Measurements from ENCODE around the gene CACNA1I.

CACNA1I gene

DNA sequence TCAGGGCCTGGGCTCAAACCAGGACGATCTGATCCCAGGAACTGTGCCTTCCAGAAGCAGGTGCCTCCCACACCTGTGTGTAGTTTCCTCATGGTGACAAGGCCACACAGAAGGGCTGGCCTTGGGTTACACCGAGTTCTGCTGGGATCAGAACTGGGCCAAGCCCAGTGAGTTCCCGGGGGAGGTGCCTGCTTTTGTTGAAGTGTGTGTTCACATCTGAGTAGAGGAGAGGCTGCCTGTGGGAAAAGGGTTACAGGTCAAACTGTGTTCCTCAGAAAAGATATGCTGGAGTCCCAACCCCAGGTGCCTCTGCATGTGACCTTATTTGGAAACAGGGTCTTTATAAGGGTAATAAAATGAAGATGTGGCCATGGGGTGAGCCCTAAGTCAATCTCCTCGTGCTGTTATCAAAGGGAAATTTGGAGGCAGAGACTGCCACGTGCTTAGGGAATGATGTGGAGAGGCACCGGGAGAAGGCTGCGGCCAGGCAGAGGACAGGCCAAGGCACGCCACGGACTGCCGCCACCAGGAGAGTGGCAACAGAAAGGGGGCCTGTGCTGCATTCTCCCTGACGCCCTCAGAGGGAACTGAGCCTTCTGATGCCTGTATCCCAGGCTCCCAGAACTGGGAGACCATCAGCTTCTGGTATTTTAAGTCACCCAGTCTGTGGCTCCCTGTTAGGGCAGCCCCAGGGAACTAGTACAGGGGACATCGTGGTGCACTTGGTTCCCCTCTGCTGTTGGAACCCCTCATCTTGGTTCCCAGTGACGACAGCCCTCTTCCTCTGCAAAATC is 158.8 kb downstream of the CACNA1I start (continued):
- TF ChIP-seq, protein P1, sequence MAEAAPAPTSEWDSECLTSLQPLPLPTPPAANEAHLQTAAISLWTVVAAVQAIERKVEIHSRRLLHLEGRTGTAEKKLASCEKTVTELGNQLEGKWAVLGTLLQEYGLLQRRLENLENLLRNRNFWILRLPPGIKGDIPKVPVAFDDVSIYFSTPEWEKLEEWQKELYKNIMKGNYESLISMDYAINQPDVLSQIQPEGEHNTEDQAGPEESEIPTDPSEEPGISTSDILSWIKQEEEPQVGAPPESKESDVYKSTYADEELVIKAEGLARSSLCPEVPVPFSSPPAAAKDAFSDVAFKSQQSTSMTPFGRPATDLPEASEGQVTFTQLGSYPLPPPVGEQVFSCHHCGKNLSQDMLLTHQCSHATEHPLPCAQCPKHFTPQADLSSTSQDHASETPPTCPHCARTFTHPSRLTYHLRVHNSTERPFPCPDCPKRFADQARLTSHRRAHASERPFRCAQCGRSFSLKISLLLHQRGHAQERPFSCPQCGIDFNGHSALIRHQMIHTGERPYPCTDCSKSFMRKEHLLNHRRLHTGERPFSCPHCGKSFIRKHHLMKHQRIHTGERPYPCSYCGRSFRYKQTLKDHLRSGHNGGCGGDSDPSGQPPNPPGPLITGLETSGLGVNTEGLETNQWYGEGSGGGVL (tag by site-specific recombination; IDR thresholded peaks at IDR 0.05), result no peak

DNA sequence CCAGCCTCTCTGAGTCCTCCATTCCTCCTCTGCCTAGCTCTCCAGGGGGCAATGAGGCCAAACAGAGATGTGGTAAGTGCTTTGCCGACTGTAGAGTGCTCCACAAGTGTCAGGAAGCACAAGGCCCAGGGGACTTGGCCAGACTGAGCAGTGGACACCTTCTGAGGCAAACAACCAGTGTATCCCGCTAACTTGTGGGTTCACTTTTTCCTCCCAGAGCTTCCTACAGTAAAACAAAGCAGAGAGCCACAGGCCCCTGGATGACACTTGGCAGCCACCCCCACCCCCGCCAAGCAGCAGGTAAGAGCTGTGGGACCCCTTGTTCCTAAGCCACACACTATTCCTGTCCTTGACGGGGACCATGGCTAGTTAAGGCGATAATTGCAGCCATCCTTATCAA is 160.9 kb downstream of the CACNA1I start:
- POLR2A ChIA-PET, result no interaction called here
- no peak overlapping the region for H3K27ac ChIP-seq (ENCODE audit: extremely low read depth, low read depth, low read length)
- no peak overlapping the region for H3K4me3 ChIP-seq (ENCODE audit: low read depth, low read length)
- no peaks in the 10 kb centered on the region for H3K9me3 ChIP-seq (ENCODE audit: control insufficient read depth, insufficient read depth, low read depth, low read length)
- no peaks in the 10 kb centered on the region; the same call in 1 of the 2 replicates for H3K4me1 ChIP-seq (ENCODE audit: control insufficient read depth, insufficient read depth, low read length)
- peak; percentile 24; the same call in 1 of the 2 replicates for TF ChIP-seq SCRT2 (tag by site-specific recombination; IDR thresholded peaks at IDR 0.05)
- no peak for TF ChIP-seq BCL11B (tag by site-specific recombination; IDR thresholded peaks at IDR 0.05; ENCODE audit: low read depth)
- TF ChIP-seq ZNF561 (tag by site-specific recombination; IDR thresholded peaks at IDR 0.05; ENCODE audit: borderline replicate concordance), result no peak
- no peak for TF ChIP-seq ZNF24 (tag by site-specific recombination; IDR thresholded peaks at IDR 0.05)
- CTCF ChIA-PET, result interaction anchor here (0.7 kb wide), 1 partner anchor 197 kb away, joined by 3 read pairs; no protein-coding TSS in a partner anchor
- no peaks in the 10 kb centered on the region for H3K36me3 ChIP-seq (ENCODE audit: control insufficient read depth in 2 of 2, insufficient read depth in 1 of 2, low read length in 2 of 2)

DNA sequence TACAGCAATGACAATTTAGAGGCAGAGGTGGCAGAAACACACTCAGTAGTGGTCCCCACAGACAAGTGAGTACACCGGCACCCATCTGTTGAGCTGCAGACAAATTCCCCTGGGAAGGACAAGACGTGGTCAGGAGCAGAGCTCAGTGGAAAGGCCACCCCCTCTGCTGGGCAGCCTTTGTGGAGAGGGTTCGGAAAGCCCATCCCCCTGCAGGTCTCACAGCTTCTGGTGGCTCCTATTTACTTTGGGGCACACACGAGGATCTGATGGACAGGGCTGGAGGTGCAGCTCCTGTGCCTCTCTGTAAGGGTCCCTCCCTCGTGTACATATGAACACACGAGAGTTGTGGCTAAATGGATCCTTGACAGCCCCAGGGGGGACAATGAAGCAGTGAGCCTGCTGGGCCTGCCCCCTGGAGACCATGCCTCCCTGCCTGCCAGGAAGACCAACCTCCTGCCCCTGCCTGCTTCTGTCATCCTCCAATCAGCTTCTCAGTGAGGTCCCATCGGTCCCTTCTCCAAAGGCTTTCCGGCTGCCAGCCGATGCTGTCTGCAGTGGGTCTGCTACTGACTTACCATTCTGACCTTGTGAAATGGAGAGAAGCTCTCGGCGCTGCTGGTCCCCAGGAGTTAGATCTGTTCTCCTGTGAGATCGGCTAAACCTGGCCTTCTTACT is 161.5 kb downstream of the CACNA1I start:
- Histone ChIP-seq H3K4me1 (ENCODE audit: control insufficient read depth, insufficient read depth, low read length) (no peaks in the 10 kb centered on the region; the same call in 1 of the 2 replicates), H3K4me3 (ENCODE audit: low read depth, low read length) (no peak overlapping the region), H3K36me3 (ENCODE audit: control insufficient read depth in 2 of 2, insufficient read depth in 1 of 2, low read length in 2 of 2) (no peaks in the 10 kb centered on the region), H3K27ac (ENCODE audit: extremely low read depth, low read depth, low read length) (no peak overlapping the region), H3K9me3 (ENCODE audit: control insufficient read depth, insufficient read depth, low read depth, low read length) (no peaks in the 10 kb centered on the region)
- TF ChIP-seq ZIC2 (tag by site-specific recombination; IDR thresholded peaks at IDR 0.05) (peak; percentile 97), ZNF558 (tag by site-specific recombination; IDR thresholded peaks at IDR 0.05) (no peak), ZNF391 (tag by site-specific recombination; IDR thresholded peaks at IDR 0.05; ENCODE audit: borderline replicate concordance, low read depth) (no peak), GLIS1 (tag by site-specific recombination; IDR thresholded peaks at IDR 0.05) (peak; percentile 96), ZBTB17 (tag by site-specific recombination; IDR thresholded peaks at IDR 0.05) (peak; percentile 44; the same call in 1 of the 2 replicates)
- TF ChIP-seq, protein P2, sequence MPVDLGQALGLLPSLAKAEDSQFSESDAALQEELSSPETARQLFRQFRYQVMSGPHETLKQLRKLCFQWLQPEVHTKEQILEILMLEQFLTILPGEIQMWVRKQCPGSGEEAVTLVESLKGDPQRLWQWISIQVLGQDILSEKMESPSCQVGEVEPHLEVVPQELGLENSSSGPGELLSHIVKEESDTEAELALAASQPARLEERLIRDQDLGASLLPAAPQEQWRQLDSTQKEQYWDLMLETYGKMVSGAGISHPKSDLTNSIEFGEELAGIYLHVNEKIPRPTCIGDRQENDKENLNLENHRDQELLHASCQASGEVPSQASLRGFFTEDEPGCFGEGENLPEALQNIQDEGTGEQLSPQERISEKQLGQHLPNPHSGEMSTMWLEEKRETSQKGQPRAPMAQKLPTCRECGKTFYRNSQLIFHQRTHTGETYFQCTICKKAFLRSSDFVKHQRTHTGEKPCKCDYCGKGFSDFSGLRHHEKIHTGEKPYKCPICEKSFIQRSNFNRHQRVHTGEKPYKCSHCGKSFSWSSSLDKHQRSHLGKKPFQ (tag by site-specific recombination; IDR thresholded peaks at IDR 0.05), result no peak
- CTCF ChIA-PET, result no interaction called here
- POLR2A ChIA-PET, result no interaction called here

DNA sequence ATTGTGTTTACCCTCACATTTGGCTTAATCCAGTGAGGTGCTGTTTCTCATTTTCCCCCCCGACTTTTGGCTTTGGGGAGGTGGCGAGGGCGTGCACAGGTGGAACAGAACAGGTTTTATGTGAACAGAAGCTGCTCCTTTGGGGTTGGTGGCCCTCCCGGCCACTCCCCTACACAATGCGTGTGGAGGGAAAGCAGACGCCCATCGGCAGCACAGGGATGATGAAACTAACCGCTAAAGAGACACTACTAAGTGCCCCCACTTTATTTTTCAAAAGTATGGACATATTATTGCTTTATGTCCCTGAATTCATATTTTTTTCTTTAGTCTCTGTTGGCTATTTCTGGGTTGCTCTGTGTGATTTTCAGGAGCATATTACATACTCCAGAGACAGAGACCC is 162.1 kb downstream of the CACNA1I start:
- ChIA-PET POLR2A (no interaction called here), CTCF (interaction anchor here (0.7 kb wide), 1 partner anchor 418 kb away, joined by 4 read pairs; no protein-coding TSS in a partner anchor)
- Histone ChIP-seq H3K9me3 (ENCODE audit: control insufficient read depth, insufficient read depth, low read depth, low read length) (no peaks in the 10 kb centered on the region), H3K4me1 (ENCODE audit: control insufficient read depth, insufficient read depth, low read length) (no peaks in the 10 kb centered on the region; the same call in 1 of the 2 replicates), H3K4me3 (ENCODE audit: low read depth, low read length) (no peak overlapping the region), H3K27ac (ENCODE audit: extremely low read depth, low read depth, low read length) (no peak overlapping the region), H3K36me3 (ENCODE audit: control insufficient read depth in 2 of 2, insufficient read depth in 1 of 2, low read length in 2 of 2) (no peaks in the 10 kb centered on the region)
- TF ChIP-seq, protein P3, sequence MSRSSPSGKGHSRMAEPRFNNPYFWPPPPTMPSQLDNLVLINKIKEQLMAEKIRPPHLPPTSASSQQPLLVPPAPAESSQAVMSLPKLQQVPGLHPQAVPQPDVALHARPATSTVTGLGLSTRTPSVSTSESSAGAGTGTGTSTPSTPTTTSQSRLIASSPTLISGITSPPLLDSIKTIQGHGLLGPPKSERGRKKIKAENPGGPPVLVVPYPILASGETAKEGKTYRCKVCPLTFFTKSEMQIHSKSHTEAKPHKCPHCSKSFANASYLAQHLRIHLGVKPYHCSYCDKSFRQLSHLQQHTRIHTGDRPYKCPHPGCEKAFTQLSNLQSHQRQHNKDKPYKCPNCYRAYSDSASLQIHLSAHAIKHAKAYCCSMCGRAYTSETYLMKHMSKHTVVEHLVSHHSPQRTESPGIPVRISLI (tag by site-specific recombination; IDR thresholded peaks at IDR 0.05), result no peak
- TF ChIP-seq, protein P4, sequence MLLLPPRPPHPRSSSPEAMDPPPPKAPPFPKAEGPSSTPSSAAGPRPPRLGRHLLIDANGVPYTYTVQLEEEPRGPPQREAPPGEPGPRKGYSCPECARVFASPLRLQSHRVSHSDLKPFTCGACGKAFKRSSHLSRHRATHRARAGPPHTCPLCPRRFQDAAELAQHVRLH (tag by site-specific recombination; IDR thresholded peaks at IDR 0.05), result no peak
- TF ChIP-seq MEIS1 (CRISPR knock-in tag; IDR thresholded peaks at IDR 0.05; ENCODE audit: borderline replicate concordance) (no peak), ZNF571 (tag by site-specific recombination; IDR thresholded peaks at IDR 0.05) (no peak), ZNF292 (tag by site-specific recombination; IDR thresholded peaks at IDR 0.05; ENCODE audit: borderline replicate concordance, low read depth) (no peak), ZFP41 (tag by site-specific recombination; IDR thresholded peaks at IDR 0.05; ENCODE audit: borderline replicate concordance) (no peak)
- TF ChIP-seq, protein P5, sequence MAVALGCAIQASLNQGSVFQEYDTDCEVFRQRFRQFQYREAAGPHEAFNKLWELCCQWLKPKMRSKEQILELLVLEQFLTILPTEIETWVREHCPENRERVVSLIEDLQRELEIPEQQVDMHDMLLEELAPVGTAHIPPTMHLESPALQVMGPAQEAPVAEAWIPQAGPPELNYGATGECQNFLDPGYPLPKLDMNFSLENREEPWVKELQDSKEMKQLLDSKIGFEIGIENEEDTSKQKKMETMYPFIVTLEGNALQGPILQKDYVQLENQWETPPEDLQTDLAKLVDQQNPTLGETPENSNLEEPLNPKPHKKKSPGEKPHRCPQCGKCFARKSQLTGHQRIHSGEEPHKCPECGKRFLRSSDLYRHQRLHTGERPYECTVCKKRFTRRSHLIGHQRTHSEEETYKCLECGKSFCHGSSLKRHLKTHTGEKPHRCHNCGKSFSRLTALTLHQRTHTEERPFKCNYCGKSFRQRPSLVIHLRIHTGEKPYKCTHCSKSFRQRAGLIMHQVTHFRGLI (tag by site-specific recombination; IDR thresholded peaks at IDR 0.05), result no peak
- TF ChIP-seq, protein P1 (tag by site-specific recombination; IDR thresholded peaks at IDR 0.05), result no peak

Data from HEK293 (cell line).